H1 (cell line): ENCODE results near the gene INPP4B. TPM values are rescaled to one million over a fixed set of nuclear protein-coding genes. Genes with fewer than 3 reads are reported as not detected.

Experiments
- CTCF ChIA-PET: fragments of 300-600 bp; sonication (Branson Sonifier 250); formaldehyde crosslinking; loops from one replicate; lab custom pipeline; 2021; ENCODE audit not compliant: partially characterized antibody; lab: Charles Lee
- POLR2A ChIA-PET: fragments of 300-600 bp; sonication (Branson Sonifier 250); formaldehyde crosslinking; loops from one replicate; lab custom pipeline; 2021; ENCODE audit warnings: inconsistent platforms; ENCODE audit not compliant: partially characterized antibody; lab: Charles Lee
- DNase-seq, 2 experiments: peaks; one replicate each; pipeline versions ENCODE4 v3.0.0 to v3.0.0-alpha.2; 2010 to 2022; ENCODE audit warnings: low spot score in 2 of 2, low read depth in 1 of 2, mixed read lengths in 1 of 2
- FAIRE-seq: peaks from 2 replicates; lab custom pipeline; 2011; peaks lifted over from hg19 to GRCh38; lab: Jason Lieb, UNC
- H2AFZ ChIP-seq: 2 replicates; pipeline ENCODE4 v1.8.1; 2012; ENCODE audit warnings: low read length, inconsistent platforms
- H2AK5ac ChIP-seq: 2 replicates; pipeline ENCODE4 v1.6.1; 2013; ENCODE audit warnings: low read depth, low read length
- H2BK120ac ChIP-seq: replicated peaks from 2 replicates; pipeline ENCODE3; 2013; ENCODE audit warnings: low read depth, low read length, inconsistent platforms
- H2BK12ac ChIP-seq: 2 replicates; pipeline ENCODE4 v1.6.1; 2013; ENCODE audit warnings: low read depth, low read length
- H2BK15ac ChIP-seq: 2 replicates; pipeline ENCODE4 v1.6.1; 2013; ENCODE audit warnings: low read length
- H2BK20ac ChIP-seq: 2 replicates; pipeline ENCODE4 v1.6.1; 2013; ENCODE audit warnings: low read length
- H2BK5ac ChIP-seq: 2 replicates; pipeline ENCODE4 v1.6.1; 2013; ENCODE audit warnings: low read depth, low read length
- H3K14ac ChIP-seq: 2 replicates; pipeline ENCODE4 v1.6.1; 2013; ENCODE audit warnings: inconsistent platforms; ENCODE audit not compliant: insufficient read length
- H3K18ac ChIP-seq: 2 replicates; pipeline ENCODE4 v1.6.1; 2013; ENCODE audit warnings: low read length; ENCODE audit errors: extremely low read depth
- H3K23ac ChIP-seq: 2 replicates; pipeline ENCODE4 v1.6.1; 2013; ENCODE audit warnings: inconsistent platforms; ENCODE audit not compliant: insufficient read length
- H3K23me2 ChIP-seq: 2 replicates; pipeline ENCODE4 v1.6.1; 2013; ENCODE audit warnings: low read depth, low read length
- H3K27ac ChIP-seq: 2 replicates; pipeline ENCODE4 v1.6.1; 2011; ENCODE audit warnings: low read depth, low read length, inconsistent platforms
- H3K27me3 ChIP-seq, 4 experiments: replicated peaks in 1 of 4; 1 replicate in 1 of 4; 2 replicates in 3 of 4; pipeline versions ENCODE4 v1.6.1 to v1.8.1; 2011 to 2013; ENCODE audit warnings: low read length in 3 of 4, mild to moderate bottlenecking in 3 of 4, inconsistent platforms in 2 of 4, mixed read lengths in 2 of 4, moderate library complexity in 1 of 4; ENCODE audit not compliant: control insufficient read depth in 3 of 4, insufficient read depth in 3 of 4; ENCODE audit errors: extremely low read depth in 1 of 4
- H3K36me3 ChIP-seq, 4 experiments: 2 replicates each; pipeline versions ENCODE4 v1.6.1 to v1.8.1; 2011 to 2013; ENCODE audit warnings: mild to moderate bottlenecking in 4 of 4, low read length in 3 of 4, moderate library complexity in 2 of 4, control low read depth in 1 of 4, inconsistent platforms in 1 of 4; ENCODE audit not compliant: insufficient read depth in 4 of 4, control insufficient read depth in 2 of 4
- H3K4ac ChIP-seq: replicated peaks from 2 replicates; pipeline ENCODE3; 2013; ENCODE audit warnings: low read length, low read depth, mixed read lengths, inconsistent platforms; ENCODE audit not compliant: insufficient read length
- H3K4me1 ChIP-seq, 4 experiments: replicated peaks in 1 of 4; 1 replicate in 1 of 4; 2 replicates in 3 of 4; pipeline versions ENCODE4 v1.6.1 to v1.8.1; 2011 to 2013; ENCODE audit warnings: low read length in 3 of 4, inconsistent platforms in 2 of 4, mixed read lengths in 1 of 4; ENCODE audit not compliant: insufficient read depth in 4 of 4, control insufficient read depth in 3 of 4
- H3K4me2 ChIP-seq, 2 experiments: 2 replicates each; pipeline versions ENCODE4 v1.6.1 to v1.8.1; 2011 to 2013; ENCODE audit warnings: low read depth in 2 of 2, low read length in 2 of 2, control low read depth in 1 of 2, inconsistent platforms in 1 of 2, mild to moderate bottlenecking in 1 of 2; ENCODE audit not compliant: insufficient read depth in 1 of 2
- H3K4me3 ChIP-seq, 4 experiments: fragments of 200-600, 300-600 bp in 1 of 4; sonication (generic), shearing (Covaris generic), sonication (Bioruptor Twin) in 1 of 4; 2 replicates each; pipeline versions ENCODE4 v1.5.1 to v1.8.1; 2011 to 2016; ENCODE audit warnings: low read length in 4 of 4, low read depth in 3 of 4, control low read depth in 2 of 4, inconsistent platforms in 2 of 4, mild to moderate bottlenecking in 2 of 4, mixed read lengths in 1 of 4, moderate library complexity in 1 of 4; ENCODE audit not compliant: insufficient read depth in 2 of 4; ENCODE audit errors: extremely low read depth in 1 of 4
- H3K56ac ChIP-seq: replicated peaks from 2 replicates; pipeline ENCODE3; 2013; ENCODE audit warnings: low read depth, mild to moderate bottlenecking, mixed read lengths, low read length, inconsistent platforms; ENCODE audit not compliant: insufficient read length
- H3K79me1 ChIP-seq: 2 replicates; pipeline ENCODE4 v1.6.1; 2013; ENCODE audit warnings: low read depth, low read length, control low read depth
- H3K79me2 ChIP-seq, 2 experiments: 2 replicates each; pipeline versions ENCODE4 v1.6.1 to v1.8.1; 2012 to 2013; ENCODE audit warnings: low read length in 2 of 2, mild to moderate bottlenecking in 2 of 2, inconsistent platforms in 1 of 2; ENCODE audit not compliant: insufficient read depth in 2 of 2, control insufficient read depth in 1 of 2
- H3K9ac ChIP-seq, 4 experiments: replicated peaks in 1 of 4; 1 replicate in 1 of 4; 2 replicates in 3 of 4; pipeline versions ENCODE4 v1.6.1 to v1.8.1; 2011 to 2013; ENCODE audit warnings: low read depth in 3 of 4, low read length in 3 of 4, control low read depth in 2 of 4, mild to moderate bottlenecking in 2 of 4, moderate library complexity in 2 of 4, inconsistent platforms in 1 of 4; ENCODE audit errors: extremely low read depth in 1 of 4
- H3K9me3 ChIP-seq, 2 experiments: 2 replicates each; pipeline versions ENCODE4 v1.6.1 to v1.8.1; 2012 to 2013; ENCODE audit warnings: mild to moderate bottlenecking in 2 of 2, moderate library complexity in 2 of 2, control low read depth in 1 of 2, inconsistent platforms in 1 of 2, low read depth in 1 of 2, low read length in 1 of 2, mixed read lengths in 1 of 2; ENCODE audit not compliant: insufficient read depth in 2 of 2
- H4K20me1 ChIP-seq, 2 experiments: replicated peaks in 1 of 2; 2 replicates each; pipeline versions ENCODE3 to v1.8.1; 2011 to 2013; ENCODE audit warnings: inconsistent platforms in 2 of 2, low read length in 2 of 2, mild to moderate bottlenecking in 1 of 2; ENCODE audit not compliant: insufficient read depth in 2 of 2, control insufficient read depth in 1 of 2
- H4K5ac ChIP-seq: 2 replicates; pipeline ENCODE4 v1.6.1; 2013; ENCODE audit warnings: low read length, low read depth, mixed read lengths, inconsistent platforms; ENCODE audit not compliant: insufficient read length
- H4K8ac ChIP-seq: 2 replicates; pipeline ENCODE4 v1.8.0; 2013; ENCODE audit warnings: mild to moderate bottlenecking, moderate library complexity, low read length, inconsistent platforms; ENCODE audit not compliant: insufficient read depth; ENCODE audit errors: extremely low read depth
- H4K91ac ChIP-seq: replicated peaks from 2 replicates; pipeline ENCODE3; 2013; ENCODE audit warnings: low read length, mixed read lengths, inconsistent platforms; ENCODE audit not compliant: insufficient read length
- ASH2L ChIP-seq: fragments of 200-600, 300-600 bp; sonication (generic); IDR thresholded peaks from one replicate; pipeline ENCODE4 v1.7.1; 2017; ENCODE audit warnings: low read length
- ATF2 ChIP-seq: IDR thresholded peaks from 2 replicates; pipeline ENCODE4 v1.6.1; 2012; ENCODE audit warnings: low read length, inconsistent platforms
- BCL11A ChIP-seq, 2 experiments: IDR thresholded peaks; one replicate each; pipeline ENCODE4 v1.6.1; 2011; ENCODE audit warnings: low read depth in 2 of 2, low read length in 2 of 2, mild to moderate bottlenecking in 2 of 2
- FOSL1 ChIP-seq: IDR thresholded peaks from 2 replicates; pipeline ENCODE4 v1.6.1; 2011; ENCODE audit warnings: mild to moderate bottlenecking, low read depth, low read length, moderate library complexity; ENCODE audit not compliant: insufficient read depth
- MAX ChIP-seq: IDR thresholded peaks from 2 replicates; pipeline ENCODE4 v1.6.1; 2012; ENCODE audit warnings: inconsistent platforms
- NANOG ChIP-seq: IDR thresholded peaks from 2 replicates; pipeline ENCODE4 v1.6.1; 2011; ENCODE audit warnings: low read length, low read depth, mild to moderate bottlenecking, inconsistent platforms; ENCODE audit not compliant: insufficient read depth, poor library complexity, severe bottlenecking
- POU5F1 ChIP-seq: IDR thresholded peaks from 2 replicates; pipeline ENCODE4 v1.6.1; 2011; ENCODE audit warnings: low read depth, mild to moderate bottlenecking, low read length, moderate library complexity
- SIX5 ChIP-seq: IDR thresholded peaks from 2 replicates; pipeline ENCODE4 v1.6.1; 2011; ENCODE audit warnings: mild to moderate bottlenecking, low read depth, low read length
- WGBS, 2 experiments: shearing (Covaris generic) in 1 of 2; methylation state at CpG; one replicate each; pipeline versions ENCODE4 v1.1.6 to v1.1.7; 2013 to 2015; ENCODE audit warnings: low lambda C conversion rate in 2 of 2, mixed read lengths in 2 of 2, inconsistent platforms in 1 of 2, low coverage in 1 of 2, missing lambda C conversion rate in 1 of 2; ENCODE audit not compliant: insufficient replicate concordance in 2 of 2, insufficient coverage in 1 of 2, insufficient read length in 1 of 2; ENCODE audit errors: extremely low coverage in 1 of 2, missing lambda C conversion rate in 1 of 2; 5-methylcytosine and 5-hydroxymethylcytosine counted together
- polyA plus RNA-seq, 7 experiments: library from polyadenylated mRNA; depleted of rRNA in 3 of 7; stranded (reverse) in 5 of 7; unstranded in 2 of 7; fragments of >200 nt in 5 of 7; fragments of 200-250 nt in 2 of 7; gene quantifications; 1 replicate in 5 of 7; 2 replicates in 1 of 7; 4 replicates in 1 of 7; pipeline versions ENCODE4 v1.2.1 to v1.2.3, GENCODE V29; 2011 to 2013; ENCODE audit warnings: missing spikeins in 2 of 7, mixed read lengths in 2 of 7
- total RNA-seq: library from RNA; stranded (reverse); fragmentation: NEBNext Ultra II Directional; extraction: Animal tissue kit (Norgen Biotek cat#: 25700); gene quantifications from 2 replicates; pipeline ENCODE4 v1.2.1, GENCODE V29; 2021

Gene INPP4B
- total and polyA plus RNA-seq, 2 of the 8 experiments (the other 6 are each of a cell fraction or from before 2014, with no cell fraction given): 0.11 to 0.54 TPM

GRCh38 chr4:142423861-142424260 lies 422.2 kb downstream of the INPP4B start:
- no peaks in the 10 kb centered on the region for H3K9me3 ChIP-seq
- no peaks in the 10 kb centered on the region for H3K79me1 ChIP-seq
- DNase-seq (no peak), FAIRE-seq (no peak)
- no peak overlapping the region for H3K23ac ChIP-seq
- no peak overlapping the region for H4K91ac ChIP-seq
- peaks cover 0 to 3% (median 0%) of the 10 kb centered on the region in 4 experiments; a peak in 1 of 7 replicates for H3K4me1 ChIP-seq
- H2BK12ac ChIP-seq: no peak overlapping the region
- no peak overlapping the region for H2BK15ac ChIP-seq
- H3K4me2 ChIP-seq: no peak overlapping the region
- no peaks in the 10 kb centered on the region for H3K27me3 ChIP-seq
- POLR2A ChIA-PET: no interaction called here
- no peak overlapping the region for H3K4me3 ChIP-seq
- H3K27ac ChIP-seq: no peak overlapping the region
- no peak overlapping the region for H3K56ac ChIP-seq
- no peaks in the 10 kb centered on the region for H3K23me2 ChIP-seq
- WGBS, 2 experiments: 96% methylated on average over 2 of the region's 2 CpGs; no CpG with 5 or more reads in 1 of the 2 experiments
- no peaks in the 10 kb centered on the region for H4K20me1 ChIP-seq
- no peak overlapping the region for H3K14ac ChIP-seq
- no peak overlapping the region for H2BK5ac ChIP-seq
- no peak overlapping the region for H2AK5ac ChIP-seq
- TF ChIP-seq ATF2 (no peak), NANOG (no peak), FOSL1 (no peak), ASH2L (no peak), SIX5 (no peak), POU5F1 (no peak), BCL11A (IDR thresholded peaks at IDR 0.05; ENCODE audit: low read depth in 2 of 2, low read length in 2 of 2) (no peak), MAX (no peak)
- no peak overlapping the region for H2AFZ ChIP-seq
- H3K9ac ChIP-seq: no peak overlapping the region
- no peak overlapping the region for H2BK20ac ChIP-seq
- H3K18ac ChIP-seq: no peak overlapping the region
- no peak overlapping the region for H2BK120ac ChIP-seq
- H3K79me2 ChIP-seq: no peaks in the 10 kb centered on the region
- no peak overlapping the region for H4K5ac ChIP-seq
- no peaks in the 10 kb centered on the region for H3K36me3 ChIP-seq
- no peak overlapping the region for H4K8ac ChIP-seq
- no peak overlapping the region for H3K4ac ChIP-seq
- CTCF ChIA-PET: no interaction called here
